Neuronal stem cell (in vitro differentiated cells): ENCODE measurements around the gene ANKMY2.
A peak's percentile ranks its signal among the peaks of the same experiment; 100 is the strongest.

Experiments used
- DNase-seq: peaks from one replicate; pipeline ENCODE4 v3.0.0-alpha.2; 2013; ENCODE audit warnings: low spot score
- H2AFZ ChIP-seq: one replicate; pipeline ENCODE4 v1.6.1; 2013; ENCODE audit warnings: mild to moderate bottlenecking, low read length, inconsistent platforms
- H2AK5ac ChIP-seq: 2 replicates; pipeline ENCODE4 v1.6.1; 2013; ENCODE audit warnings: low read depth, mild to moderate bottlenecking, inconsistent platforms, low read length, moderate library complexity, mixed read lengths
- H2BK120ac ChIP-seq: 2 replicates; pipeline ENCODE4 v1.6.1; 2013; ENCODE audit warnings: low read depth, mild to moderate bottlenecking, inconsistent platforms, low read length, moderate library complexity, mixed read lengths
- H2BK12ac ChIP-seq: one replicate; pipeline ENCODE4 v1.6.1; 2013; ENCODE audit warnings: low read length, inconsistent platforms
- H2BK15ac ChIP-seq: 2 replicates; pipeline ENCODE4 v1.6.1; 2013; ENCODE audit warnings: mild to moderate bottlenecking, low read length, inconsistent platforms, mixed read lengths
- H2BK5ac ChIP-seq: one replicate; pipeline ENCODE4 v1.6.1; 2013; ENCODE audit warnings: inconsistent platforms, mild to moderate bottlenecking, low read length, moderate library complexity
- H3K14ac ChIP-seq: one replicate; pipeline ENCODE4 v1.6.1; 2013; ENCODE audit warnings: low read length, inconsistent platforms
- H3K18ac ChIP-seq: 2 replicates; pipeline ENCODE4 v1.6.1; 2013; ENCODE audit warnings: low read length, inconsistent platforms
- H3K23ac ChIP-seq: 2 replicates; pipeline ENCODE4 v1.6.1; 2013; ENCODE audit warnings: low read depth, mild to moderate bottlenecking, mixed read lengths, low read length, inconsistent platforms; ENCODE audit not compliant: poor library complexity
- H3K27ac ChIP-seq: replicated peaks from 3 replicates; pipeline ENCODE4 v1.5.1; 2013; ENCODE audit warnings: low read length, inconsistent platforms
- H3K27me3 ChIP-seq, 3 experiments: 2 replicates each; pipeline ENCODE4 v1.6.1; 2013; ENCODE audit warnings: low read length in 3 of 3, mild to moderate bottlenecking in 2 of 3, inconsistent platforms in 1 of 3, low read depth in 1 of 3, mixed read lengths in 1 of 3, moderate library complexity in 1 of 3; ENCODE audit not compliant: control insufficient read depth in 3 of 3, insufficient read depth in 3 of 3
- H3K36me3 ChIP-seq, 2 donors: replicated peaks in 1 of 2; 2 replicates each; pipeline ENCODE4 v1.6.1; 2013; ENCODE audit warnings: low read length in 2 of 2; ENCODE audit not compliant: control insufficient read depth in 2 of 2, insufficient read depth in 2 of 2
- H3K4ac ChIP-seq: 2 replicates; pipeline ENCODE4 v1.6.1; 2013; ENCODE audit warnings: inconsistent platforms, mild to moderate bottlenecking, low read length, moderate library complexity
- H3K4me1 ChIP-seq, 2 donors: 1 replicate in 1 of 2; 2 replicates in 1 of 2; pipeline ENCODE4 v1.6.1; 2013; ENCODE audit warnings: low read length in 2 of 2, low read depth in 1 of 2; ENCODE audit not compliant: control insufficient read depth in 2 of 2, insufficient read depth in 1 of 2
- H3K4me2 ChIP-seq: one replicate; pipeline ENCODE4 v1.6.1; 2013; ENCODE audit warnings: mild to moderate bottlenecking, low read length, inconsistent platforms; ENCODE audit not compliant: insufficient read depth, poor library complexity, severe bottlenecking
- H3K4me3 ChIP-seq, 2 donors: 2 replicates each; pipeline ENCODE4 v1.5.1; 2013; ENCODE audit warnings: low read length in 2 of 2, mild to moderate bottlenecking in 2 of 2, inconsistent platforms in 1 of 2, moderate library complexity in 1 of 2
- H3K79me1 ChIP-seq: one replicate; pipeline ENCODE4 v1.6.1; 2013; ENCODE audit warnings: low read depth, mild to moderate bottlenecking, inconsistent platforms, low read length, moderate library complexity
- H3K9ac ChIP-seq: one replicate; pipeline ENCODE4 v1.6.1; 2013; ENCODE audit warnings: mild to moderate bottlenecking, low read depth, low read length, inconsistent platforms; ENCODE audit not compliant: poor library complexity
- H3K9me3 ChIP-seq, 2 donors: replicated peaks in 1 of 2; 2 replicates each; pipeline versions ENCODE3 to v1.6.1; 2013; ENCODE audit warnings: low read length in 2 of 2, mild to moderate bottlenecking in 2 of 2, inconsistent platforms in 1 of 2, low read depth in 1 of 2, mixed read lengths in 1 of 2, moderate library complexity in 1 of 2; ENCODE audit not compliant: control insufficient read depth in 2 of 2, insufficient read depth in 1 of 2
- H4K8ac ChIP-seq: one replicate; pipeline ENCODE4 v1.6.1; 2013; ENCODE audit warnings: low read depth, mild to moderate bottlenecking, inconsistent platforms, low read length, moderate library complexity
- H4K91ac ChIP-seq: one replicate; pipeline ENCODE4 v1.6.1; 2013; ENCODE audit warnings: low read length, low read depth, mild to moderate bottlenecking, inconsistent platforms; ENCODE audit not compliant: poor library complexity
- WGBS, 2 donors: extraction: QIAGEN DNeasy Blood & Tissue Kit; methylation state at CpG; one replicate each; pipeline ENCODE4 v1.1.7; 2013; ENCODE audit warnings: missing lambda C conversion rate in 2 of 2, mixed read lengths in 1 of 2; ENCODE audit not compliant: insufficient read length in 2 of 2, insufficient replicate concordance in 1 of 2; ENCODE audit errors: extremely low coverage in 2 of 2; 5-methylcytosine and 5-hydroxymethylcytosine counted together

The ANKMY2 gene

DNA sequence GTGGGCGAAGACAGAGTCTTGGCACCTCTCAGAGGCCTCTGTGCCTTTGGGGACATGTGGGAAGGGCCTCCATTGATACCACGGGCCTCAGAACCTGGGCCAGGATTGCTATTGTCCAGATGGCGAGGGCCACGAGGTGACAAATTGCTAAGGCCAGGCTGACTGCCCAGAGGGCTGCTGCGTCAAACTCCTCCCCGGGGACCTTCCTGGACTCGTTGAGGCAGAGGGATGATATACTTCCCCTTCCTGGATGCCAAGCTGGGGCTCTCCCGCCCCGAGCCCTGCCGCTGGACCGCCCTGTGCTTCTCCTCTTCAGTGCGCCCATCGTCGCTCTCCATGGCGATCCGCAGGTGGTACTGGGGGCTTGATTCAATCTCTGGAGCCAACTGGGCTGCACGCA lies 60.0 kb downstream of the ANKMY2 start:
- no peak overlapping the region for H4K91ac ChIP-seq
- no peak for DNase-seq

DNA sequence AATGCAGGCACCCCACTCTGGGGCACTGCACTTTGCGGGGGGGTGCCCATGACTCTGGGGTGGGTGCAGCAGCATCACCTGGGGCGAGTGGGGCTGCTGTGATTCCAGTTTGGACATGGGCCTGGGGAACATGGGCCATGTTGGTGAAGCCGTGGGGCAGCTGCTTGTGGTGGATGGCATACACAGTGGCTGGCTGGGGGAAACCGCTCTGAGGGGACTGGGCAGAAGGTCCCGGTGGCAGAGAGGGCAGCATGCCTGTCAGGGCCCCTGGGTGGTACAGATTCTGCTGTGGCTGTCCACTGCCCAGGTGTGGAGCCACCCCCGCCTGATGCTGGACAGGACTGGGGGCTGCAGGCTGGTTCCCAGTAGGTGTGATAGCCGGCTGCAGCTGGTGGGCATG lies 61.7 kb downstream of the ANKMY2 start:
- H2AK5ac ChIP-seq, result peak overlapping the region; percentile 1
- peaks cover 0 to 2% of the 10 kb centered on the region in 2 donors for H3K9me3 ChIP-seq
- H3K4me3 ChIP-seq, result peak overlapping the region in 1 of 2 donors; percentile 41
- no peak for DNase-seq
- no peaks in the 10 kb centered on the region for H3K79me1 ChIP-seq
- H3K4ac ChIP-seq, result no peak overlapping the region
- peak overlapping the region; percentile 44 for H3K18ac ChIP-seq
- no peak overlapping the region for H3K4me2 ChIP-seq
- H3K4me1 ChIP-seq, result peaks cover 0 to 3% of the 10 kb centered on the region in 2 donors
- no peak overlapping the region for H4K8ac ChIP-seq
- H4K91ac ChIP-seq, result no peak overlapping the region
- H3K27ac ChIP-seq, result no peak overlapping the region
- H2BK15ac ChIP-seq, result no peak overlapping the region
- no peaks in the 10 kb centered on the region for H3K36me3 ChIP-seq
- no peak overlapping the region for H2AFZ ChIP-seq
- H3K27me3 ChIP-seq, result no peaks in the 10 kb centered on the region
- no peak overlapping the region for H3K23ac ChIP-seq
- peak overlapping the region; percentile 27 for H3K9ac ChIP-seq
- WGBS, 2 donors, result no CpG with 5 or more reads among the region's 7 CpGs
- no peak overlapping the region for H2BK12ac ChIP-seq
- no peak overlapping the region for H2BK120ac ChIP-seq
- H3K14ac ChIP-seq, result no peak overlapping the region
- H2BK5ac ChIP-seq, result peak overlapping the region; percentile 10

More for the DNA sequence above, 60.0 kb downstream of the ANKMY2 start:
- Histone ChIP-seq H3K4me2 (no peak overlapping the region), H3K14ac (no peak overlapping the region), H3K36me3 (no peaks in the 10 kb centered on the region), H3K9me3 (peaks cover 0 to 2% of the 10 kb centered on the region in 2 donors), H3K4me1 (peaks cover 0 to 3% of the 10 kb centered on the region in 2 donors), H3K18ac (no peak overlapping the region), H2AK5ac (no peak overlapping the region), H2BK15ac (no peak overlapping the region), H2AFZ (no peak overlapping the region), H3K27me3 (no peaks in the 10 kb centered on the region), H3K27ac (no peak overlapping the region), H3K23ac (no peak overlapping the region), H2BK120ac (no peak overlapping the region), H3K9ac (no peak overlapping the region), H3K4me3 (peak overlapping the region in 1 of 2 donors; percentile 65), H3K79me1 (no peaks in the 10 kb centered on the region), H3K4ac (no peak overlapping the region), H2BK5ac (no peak overlapping the region), H2BK12ac (no peak overlapping the region), H4K8ac (no peak overlapping the region)
- WGBS, 2 donors, result no CpG with 5 or more reads among the region's 17 CpGs

- H2BK120ac ChIP-seq, result no peak overlapping the region
- H3K79me1 ChIP-seq, result no peaks in the 10 kb centered on the region
- H3K9ac ChIP-seq, result no peak overlapping the region
- no peak overlapping the region for H3K14ac ChIP-seq
- no peak overlapping the region for H4K8ac ChIP-seq
- no peak overlapping the region for H2BK15ac ChIP-seq
- no peak overlapping the region for H2BK5ac ChIP-seq
- no peaks in the 10 kb centered on the region for H3K4me1 ChIP-seq
- H3K9me3 ChIP-seq, result no peaks in the 10 kb centered on the region
- no peak overlapping the region for H3K23ac ChIP-seq
- no peak overlapping the region for H2AFZ ChIP-seq
- no peak overlapping the region for H3K18ac ChIP-seq
- no peak for DNase-seq
- no peak overlapping the region for H3K4ac ChIP-seq
- no peak overlapping the region for H2AK5ac ChIP-seq
- H3K4me3 ChIP-seq, result no peak overlapping the region
- H3K36me3 ChIP-seq, result no peaks in the 10 kb centered on the region
- no CpG with 5 or more reads among the region's 1 CpG for WGBS, 2 donors
- H2BK12ac ChIP-seq, result no peak overlapping the region
- no peaks in the 10 kb centered on the region for H3K27me3 ChIP-seq
- H4K91ac ChIP-seq, result no peak overlapping the region
- H3K27ac ChIP-seq, result no peak overlapping the region
- H3K4me2 ChIP-seq, result no peak overlapping the region
Observed at GRCh38 chr7:16581286-16581685, 64.3 kb downstream of the ANKMY2 start.

- Histone ChIP-seq H3K9me3 (no peaks in the 10 kb centered on the region), H3K14ac (no peak overlapping the region), H2AFZ (peak overlapping the region; percentile 16), H2AK5ac (no peak overlapping the region), H2BK5ac (no peak overlapping the region), H4K8ac (no peak overlapping the region), H3K4me2 (no peak overlapping the region), H2BK120ac (no peak overlapping the region), H3K4me3 (no peak overlapping the region), H3K27me3 (no peaks in the 10 kb centered on the region), H3K36me3 (no peaks in the 10 kb centered on the region), H3K9ac (no peak overlapping the region), H2BK15ac (no peak overlapping the region), H3K18ac (no peak overlapping the region), H2BK12ac (no peak overlapping the region), H4K91ac (no peak overlapping the region), H3K4me1 (no peaks in the 10 kb centered on the region), H3K4ac (no peak overlapping the region), H3K23ac (no peak overlapping the region), H3K27ac (no peak overlapping the region), H3K79me1 (no peaks in the 10 kb centered on the region)
- no peak for DNase-seq
- whole genome bisulfite sequencing, 2 donors, result no CpG with 5 or more reads among the region's 8 CpGs
Observed at GRCh38 chr7:16579216-16579615, 66.3 kb downstream of the ANKMY2 start.
